ENCODE data around the gene KREMEN1. TPM values are rescaled to one million over a fixed set of nuclear protein-coding genes. Genes with fewer than 3 reads are reported as not detected.

Gene KREMEN1
- total RNA-seq, 1 experiment from 2014 or later: 5.8 TPM

DNA sequence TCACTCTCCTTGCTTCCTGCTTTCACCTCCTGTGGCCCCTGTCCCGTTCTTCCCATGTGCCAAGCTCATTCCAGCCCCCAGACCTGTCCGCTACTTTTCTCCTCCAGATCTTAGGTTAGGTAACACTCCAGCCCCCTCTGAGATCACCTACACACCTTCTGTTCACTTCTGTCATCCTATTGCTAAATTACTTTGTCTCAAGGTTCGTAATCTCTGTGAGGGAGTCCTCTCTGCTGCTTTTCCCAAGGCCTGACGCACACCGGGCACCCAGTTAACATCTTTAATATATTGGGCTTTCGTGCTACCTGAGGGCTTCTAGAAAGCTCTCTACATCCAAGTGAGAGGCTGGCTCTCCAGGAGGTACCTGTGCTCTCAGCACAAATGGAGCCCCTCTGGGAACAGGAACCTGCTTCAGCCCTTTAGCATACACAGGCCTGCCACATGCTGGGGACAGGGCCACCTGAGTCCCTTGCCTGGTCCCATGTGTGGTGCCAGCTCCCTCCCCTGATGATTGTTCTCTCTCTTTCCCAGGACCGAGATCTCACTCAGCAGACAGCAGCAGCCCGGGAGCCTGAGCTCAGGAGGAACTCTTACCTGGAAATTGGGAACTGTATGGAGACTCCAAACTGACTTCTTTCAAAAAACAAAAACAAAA lies 19.7 kb upstream of the KREMEN1 start:
- TF ChIP-seq, protein P1, sequence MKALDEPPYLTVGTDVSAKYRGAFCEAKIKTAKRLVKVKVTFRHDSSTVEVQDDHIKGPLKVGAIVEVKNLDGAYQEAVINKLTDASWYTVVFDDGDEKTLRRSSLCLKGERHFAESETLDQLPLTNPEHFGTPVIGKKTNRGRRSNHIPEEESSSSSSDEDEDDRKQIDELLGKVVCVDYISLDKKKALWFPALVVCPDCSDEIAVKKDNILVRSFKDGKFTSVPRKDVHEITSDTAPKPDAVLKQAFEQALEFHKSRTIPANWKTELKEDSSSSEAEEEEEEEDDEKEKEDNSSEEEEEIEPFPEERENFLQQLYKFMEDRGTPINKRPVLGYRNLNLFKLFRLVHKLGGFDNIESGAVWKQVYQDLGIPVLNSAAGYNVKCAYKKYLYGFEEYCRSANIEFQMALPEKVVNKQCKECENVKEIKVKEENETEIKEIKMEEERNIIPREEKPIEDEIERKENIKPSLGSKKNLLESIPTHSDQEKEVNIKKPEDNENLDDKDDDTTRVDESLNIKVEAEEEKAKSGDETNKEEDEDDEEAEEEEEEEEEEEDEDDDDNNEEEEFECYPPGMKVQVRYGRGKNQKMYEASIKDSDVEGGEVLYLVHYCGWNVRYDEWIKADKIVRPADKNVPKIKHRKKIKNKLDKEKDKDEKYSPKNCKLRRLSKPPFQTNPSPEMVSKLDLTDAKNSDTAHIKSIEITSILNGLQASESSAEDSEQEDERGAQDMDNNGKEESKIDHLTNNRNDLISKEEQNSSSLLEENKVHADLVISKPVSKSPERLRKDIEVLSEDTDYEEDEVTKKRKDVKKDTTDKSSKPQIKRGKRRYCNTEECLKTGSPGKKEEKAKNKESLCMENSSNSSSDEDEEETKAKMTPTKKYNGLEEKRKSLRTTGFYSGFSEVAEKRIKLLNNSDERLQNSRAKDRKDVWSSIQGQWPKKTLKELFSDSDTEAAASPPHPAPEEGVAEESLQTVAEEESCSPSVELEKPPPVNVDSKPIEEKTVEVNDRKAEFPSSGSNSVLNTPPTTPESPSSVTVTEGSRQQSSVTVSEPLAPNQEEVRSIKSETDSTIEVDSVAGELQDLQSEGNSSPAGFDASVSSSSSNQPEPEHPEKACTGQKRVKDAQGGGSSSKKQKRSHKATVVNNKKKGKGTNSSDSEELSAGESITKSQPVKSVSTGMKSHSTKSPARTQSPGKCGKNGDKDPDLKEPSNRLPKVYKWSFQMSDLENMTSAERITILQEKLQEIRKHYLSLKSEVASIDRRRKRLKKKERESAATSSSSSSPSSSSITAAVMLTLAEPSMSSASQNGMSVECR (CRISPR knock-in tag; IDR thresholded peaks at IDR 0.05; ENCODE audit: borderline replicate concordance): no peak
- TF ChIP-seq, protein P2, sequence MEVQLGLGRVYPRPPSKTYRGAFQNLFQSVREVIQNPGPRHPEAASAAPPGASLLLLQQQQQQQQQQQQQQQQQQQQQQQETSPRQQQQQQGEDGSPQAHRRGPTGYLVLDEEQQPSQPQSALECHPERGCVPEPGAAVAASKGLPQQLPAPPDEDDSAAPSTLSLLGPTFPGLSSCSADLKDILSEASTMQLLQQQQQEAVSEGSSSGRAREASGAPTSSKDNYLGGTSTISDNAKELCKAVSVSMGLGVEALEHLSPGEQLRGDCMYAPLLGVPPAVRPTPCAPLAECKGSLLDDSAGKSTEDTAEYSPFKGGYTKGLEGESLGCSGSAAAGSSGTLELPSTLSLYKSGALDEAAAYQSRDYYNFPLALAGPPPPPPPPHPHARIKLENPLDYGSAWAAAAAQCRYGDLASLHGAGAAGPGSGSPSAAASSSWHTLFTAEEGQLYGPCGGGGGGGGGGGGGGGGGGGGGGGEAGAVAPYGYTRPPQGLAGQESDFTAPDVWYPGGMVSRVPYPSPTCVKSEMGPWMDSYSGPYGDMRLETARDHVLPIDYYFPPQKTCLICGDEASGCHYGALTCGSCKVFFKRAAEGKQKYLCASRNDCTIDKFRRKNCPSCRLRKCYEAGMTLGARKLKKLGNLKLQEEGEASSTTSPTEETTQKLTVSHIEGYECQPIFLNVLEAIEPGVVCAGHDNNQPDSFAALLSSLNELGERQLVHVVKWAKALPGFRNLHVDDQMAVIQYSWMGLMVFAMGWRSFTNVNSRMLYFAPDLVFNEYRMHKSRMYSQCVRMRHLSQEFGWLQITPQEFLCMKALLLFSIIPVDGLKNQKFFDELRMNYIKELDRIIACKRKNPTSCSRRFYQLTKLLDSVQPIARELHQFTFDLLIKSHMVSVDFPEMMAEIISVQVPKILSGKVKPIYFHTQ (CRISPR knock-in tag; IDR thresholded peaks at IDR 0.05): no peak
- no peak; the same call in 1 of the 2 replicates for ATAC-seq
- POLR2A ChIA-PET: interaction anchor here (0.6 to 0.8 kb wide), 3 partner anchors 168 to 192 kb away, joined by 3 read pairs; no protein-coding TSS in a partner anchor
- Mint-ChIP-seq H3K27me3 (ENCODE audit: low read depth) (no peaks in the 10 kb centered on the region), H3K9me3 (no peaks in the 10 kb centered on the region), H3K4me3 (no peak overlapping the region), H3K36me3 (peaks cover 13% of the 10 kb centered on the region), H3K4me1 (peaks cover 41% of the 10 kb centered on the region), H3K27ac (peak overlapping the region; percentile 91)
- DNase-seq (ENCODE audit: low spot score): no peak
- CTCF ChIA-PET: interaction anchor here (0.6 to 4.1 kb wide), 8 partner anchors 13 to 452 kb away, joined by 3 to 40 read pairs (median 4); no protein-coding TSS in a partner anchor

DNA sequence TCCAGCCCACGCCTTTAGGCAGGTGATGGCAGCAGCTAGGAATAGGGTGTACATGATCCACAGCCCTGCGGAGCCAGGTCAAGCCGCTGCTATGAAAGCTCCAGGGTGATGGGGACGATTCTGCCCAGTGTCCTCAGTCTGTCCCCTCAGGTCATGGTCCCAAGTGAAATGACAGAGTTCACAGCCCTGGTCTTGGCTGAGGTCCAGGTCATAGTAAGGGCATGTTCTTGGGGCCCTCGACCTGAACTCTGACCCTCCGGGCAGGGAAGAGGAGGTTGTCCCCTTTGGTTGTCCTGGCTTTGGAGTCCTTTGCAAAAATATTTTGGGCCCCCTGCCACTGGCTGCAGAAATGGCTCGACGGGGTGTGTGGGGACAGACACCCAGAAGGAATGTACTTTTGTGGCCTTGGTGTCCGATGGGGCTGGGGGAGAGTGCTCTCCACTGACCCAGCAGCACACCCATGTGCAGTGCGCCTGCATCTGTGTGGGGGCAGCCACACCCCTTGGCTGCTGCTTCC lies 18.5 kb upstream of the KREMEN1 start:
- CTCF ChIA-PET: interaction anchor here (1.0 to 4.1 kb wide), 9 partner anchors 11 to 454 kb away, joined by 3 to 40 read pairs (median 4); no protein-coding TSS in a partner anchor
- no peak for DNase-seq (ENCODE audit: low spot score)
- H3K4me1 Mint-ChIP-seq: peaks cover 41% of the 10 kb centered on the region
- H3K36me3 Mint-ChIP-seq: peaks cover 6% of the 10 kb centered on the region
- no peak overlapping the region for H3K4me3 Mint-ChIP-seq
- no peak overlapping the region; the same call in 1 of the 2 replicates for H3K27ac Mint-ChIP-seq
- POLR2A ChIA-PET: interaction anchor here (0.8 kb wide), 1 partner anchor 191 kb away, joined by 3 read pairs; no protein-coding TSS in a partner anchor
- ATAC-seq: peak; percentile 28; the same call in 1 of the 2 replicates
- no peaks in the 10 kb centered on the region for H3K9me3 Mint-ChIP-seq
- no peaks in the 10 kb centered on the region for H3K27me3 Mint-ChIP-seq (ENCODE audit: low read depth)
- TF ChIP-seq HMGA2 (CRISPR knock-in tag; IDR thresholded peaks at IDR 0.05): no peak
- TF ChIP-seq CREM (CRISPR knock-in tag; IDR thresholded peaks at IDR 0.05): no peak
- TF ChIP-seq, protein P3, sequence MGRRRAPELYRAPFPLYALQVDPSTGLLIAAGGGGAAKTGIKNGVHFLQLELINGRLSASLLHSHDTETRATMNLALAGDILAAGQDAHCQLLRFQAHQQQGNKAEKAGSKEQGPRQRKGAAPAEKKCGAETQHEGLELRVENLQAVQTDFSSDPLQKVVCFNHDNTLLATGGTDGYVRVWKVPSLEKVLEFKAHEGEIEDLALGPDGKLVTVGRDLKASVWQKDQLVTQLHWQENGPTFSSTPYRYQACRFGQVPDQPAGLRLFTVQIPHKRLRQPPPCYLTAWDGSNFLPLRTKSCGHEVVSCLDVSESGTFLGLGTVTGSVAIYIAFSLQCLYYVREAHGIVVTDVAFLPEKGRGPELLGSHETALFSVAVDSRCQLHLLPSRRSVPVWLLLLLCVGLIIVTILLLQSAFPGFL (CRISPR knock-in tag; IDR thresholded peaks at IDR 0.05; ENCODE audit: borderline replicate concordance): no peak
- TF ChIP-seq, protein P4, sequence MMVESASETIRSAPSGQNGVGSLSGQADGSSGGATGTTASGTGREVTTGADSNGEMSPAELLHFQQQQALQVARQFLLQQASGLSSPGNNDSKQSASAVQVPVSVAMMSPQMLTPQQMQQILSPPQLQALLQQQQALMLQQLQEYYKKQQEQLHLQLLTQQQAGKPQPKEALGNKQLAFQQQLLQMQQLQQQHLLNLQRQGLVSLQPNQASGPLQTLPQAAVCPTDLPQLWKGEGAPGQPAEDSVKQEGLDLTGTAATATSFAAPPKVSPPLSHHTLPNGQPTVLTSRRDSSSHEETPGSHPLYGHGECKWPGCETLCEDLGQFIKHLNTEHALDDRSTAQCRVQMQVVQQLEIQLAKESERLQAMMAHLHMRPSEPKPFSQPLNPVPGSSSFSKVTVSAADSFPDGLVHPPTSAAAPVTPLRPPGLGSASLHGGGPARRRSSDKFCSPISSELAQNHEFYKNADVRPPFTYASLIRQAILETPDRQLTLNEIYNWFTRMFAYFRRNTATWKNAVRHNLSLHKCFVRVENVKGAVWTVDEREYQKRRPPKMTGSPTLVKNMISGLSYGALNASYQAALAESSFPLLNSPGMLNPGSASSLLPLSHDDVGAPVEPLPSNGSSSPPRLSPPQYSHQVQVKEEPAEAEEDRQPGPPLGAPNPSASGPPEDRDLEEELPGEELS (CRISPR knock-in tag; IDR thresholded peaks at IDR 0.05): no peak
- TF ChIP-seq FOXK1 (CRISPR knock-in tag; IDR thresholded peaks at IDR 0.05): no peak
- TF ChIP-seq, protein P5, sequence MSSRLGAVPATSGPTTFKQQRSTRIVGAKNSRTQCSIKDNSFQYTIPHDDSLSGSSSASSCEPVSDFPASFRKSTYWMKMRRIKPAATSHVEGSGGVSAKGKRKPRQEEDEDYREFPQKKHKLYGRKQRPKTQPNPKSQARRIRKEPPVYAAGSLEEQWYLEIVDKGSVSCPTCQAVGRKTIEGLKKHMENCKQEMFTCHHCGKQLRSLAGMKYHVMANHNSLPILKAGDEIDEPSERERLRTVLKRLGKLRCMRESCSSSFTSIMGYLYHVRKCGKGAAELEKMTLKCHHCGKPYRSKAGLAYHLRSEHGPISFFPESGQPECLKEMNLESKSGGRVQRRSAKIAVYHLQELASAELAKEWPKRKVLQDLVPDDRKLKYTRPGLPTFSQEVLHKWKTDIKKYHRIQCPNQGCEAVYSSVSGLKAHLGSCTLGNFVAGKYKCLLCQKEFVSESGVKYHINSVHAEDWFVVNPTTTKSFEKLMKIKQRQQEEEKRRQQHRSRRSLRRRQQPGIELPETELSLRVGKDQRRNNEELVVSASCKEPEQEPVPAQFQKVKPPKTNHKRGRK (CRISPR knock-in tag; IDR thresholded peaks at IDR 0.05; ENCODE audit: borderline replicate concordance): no peak
- TF ChIP-seq TEAD1 (CRISPR knock-in tag; IDR thresholded peaks at IDR 0.05): no peak
- TF ChIP-seq FOXP1 (CRISPR knock-in tag; IDR thresholded peaks at IDR 0.05; ENCODE audit: borderline replicate concordance): no peak
- TF ChIP-seq, protein P6, sequence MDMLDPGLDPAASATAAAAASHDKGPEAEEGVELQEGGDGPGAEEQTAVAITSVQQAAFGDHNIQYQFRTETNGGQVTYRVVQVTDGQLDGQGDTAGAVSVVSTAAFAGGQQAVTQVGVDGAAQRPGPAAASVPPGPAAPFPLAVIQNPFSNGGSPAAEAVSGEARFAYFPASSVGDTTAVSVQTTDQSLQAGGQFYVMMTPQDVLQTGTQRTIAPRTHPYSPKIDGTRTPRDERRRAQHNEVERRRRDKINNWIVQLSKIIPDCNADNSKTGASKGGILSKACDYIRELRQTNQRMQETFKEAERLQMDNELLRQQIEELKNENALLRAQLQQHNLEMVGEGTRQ (CRISPR knock-in tag; IDR thresholded peaks at IDR 0.05): no peak
- TF ChIP-seq NFATC4 (CRISPR knock-in tag; IDR thresholded peaks at IDR 0.05): no peak
- TF ChIP-seq, protein P7, sequence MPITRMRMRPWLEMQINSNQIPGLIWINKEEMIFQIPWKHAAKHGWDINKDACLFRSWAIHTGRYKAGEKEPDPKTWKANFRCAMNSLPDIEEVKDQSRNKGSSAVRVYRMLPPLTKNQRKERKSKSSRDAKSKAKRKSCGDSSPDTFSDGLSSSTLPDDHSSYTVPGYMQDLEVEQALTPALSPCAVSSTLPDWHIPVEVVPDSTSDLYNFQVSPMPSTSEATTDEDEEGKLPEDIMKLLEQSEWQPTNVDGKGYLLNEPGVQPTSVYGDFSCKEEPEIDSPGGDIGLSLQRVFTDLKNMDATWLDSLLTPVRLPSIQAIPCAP (CRISPR knock-in tag; IDR thresholded peaks at IDR 0.05): no peak
- TF ChIP-seq, protein P8, sequence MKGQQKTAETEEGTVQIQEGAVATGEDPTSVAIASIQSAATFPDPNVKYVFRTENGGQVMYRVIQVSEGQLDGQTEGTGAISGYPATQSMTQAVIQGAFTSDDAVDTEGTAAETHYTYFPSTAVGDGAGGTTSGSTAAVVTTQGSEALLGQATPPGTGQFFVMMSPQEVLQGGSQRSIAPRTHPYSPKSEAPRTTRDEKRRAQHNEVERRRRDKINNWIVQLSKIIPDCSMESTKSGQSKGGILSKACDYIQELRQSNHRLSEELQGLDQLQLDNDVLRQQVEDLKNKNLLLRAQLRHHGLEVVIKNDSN (CRISPR knock-in tag; IDR thresholded peaks at IDR 0.05): no peak
- TF ChIP-seq NFE2L1 (CRISPR knock-in tag; IDR thresholded peaks at IDR 0.05): no peak
- no peak for TF ChIP-seq JUN (CRISPR knock-in tag; IDR thresholded peaks at IDR 0.05)
- no peak for TF ChIP-seq ZNF219 (CRISPR knock-in tag; IDR thresholded peaks at IDR 0.05; ENCODE audit: borderline replicate concordance)

Data from WTC11 (cell line).